Stimulated activated CD8-positive, alpha-beta memory T cell treated with anti-CD3 and anti-CD28 coated beads, Interleukin-4, amount 100 ng/mL, for 1 hour (primary cell): ENCODE results near the gene TIRAP.
"Not testable (repeated sequence)": the region's sequence is repeated elsewhere in the genome, so short reads cannot be mapped to it uniquely, and the experiment has no call there.

Source experiments
- DNase-seq, 2 donors: peaks; one replicate each; pipeline ENCODE4 v3.0.0-alpha.2; 2020; ENCODE audit warnings: low read depth in 2 of 2, low spot score in 1 of 2

TIRAP gene

DNA sequence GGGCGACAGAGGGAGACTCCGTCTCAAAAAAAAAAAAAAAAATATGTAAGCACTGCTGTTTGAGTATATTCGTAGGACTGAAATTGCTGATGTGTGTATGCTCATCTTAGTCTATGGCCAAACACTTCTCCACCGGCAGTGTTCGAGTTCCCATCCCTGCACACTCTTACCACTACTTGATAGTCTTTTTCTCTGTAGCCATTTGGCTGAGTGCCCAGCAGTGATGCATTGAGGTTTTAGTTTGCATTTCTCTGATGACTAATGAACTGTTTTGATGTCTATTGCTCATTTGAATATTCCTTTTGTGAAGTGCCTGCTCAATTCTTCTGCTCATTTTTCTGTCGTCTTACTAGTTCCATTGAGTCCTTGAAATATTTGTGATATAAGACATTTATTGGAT is 1.9 kb downstream of the TIRAP start:
- DNase-seq, result peak; percentile 59 to 76

DNA sequence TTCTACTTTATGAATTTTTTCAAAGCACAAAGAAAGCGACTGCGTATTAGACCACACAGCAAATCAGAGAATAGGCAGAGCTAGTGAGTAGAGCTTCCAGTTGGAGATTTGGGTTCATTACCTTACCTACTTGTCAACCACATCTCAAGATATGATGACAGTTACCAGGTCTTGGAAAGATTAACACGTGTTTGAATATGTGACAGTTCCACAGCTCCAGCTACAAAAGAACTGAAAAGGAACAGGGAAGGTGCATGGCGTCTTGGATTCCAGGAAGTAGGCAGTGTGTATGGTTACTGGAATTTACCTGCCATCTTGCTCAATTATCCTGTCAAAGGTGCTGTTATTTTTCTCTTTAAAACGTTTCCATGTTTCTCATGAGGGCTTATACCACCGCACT is 5.3 kb downstream of the TIRAP start:
- no peak for DNase-seq

DNA sequence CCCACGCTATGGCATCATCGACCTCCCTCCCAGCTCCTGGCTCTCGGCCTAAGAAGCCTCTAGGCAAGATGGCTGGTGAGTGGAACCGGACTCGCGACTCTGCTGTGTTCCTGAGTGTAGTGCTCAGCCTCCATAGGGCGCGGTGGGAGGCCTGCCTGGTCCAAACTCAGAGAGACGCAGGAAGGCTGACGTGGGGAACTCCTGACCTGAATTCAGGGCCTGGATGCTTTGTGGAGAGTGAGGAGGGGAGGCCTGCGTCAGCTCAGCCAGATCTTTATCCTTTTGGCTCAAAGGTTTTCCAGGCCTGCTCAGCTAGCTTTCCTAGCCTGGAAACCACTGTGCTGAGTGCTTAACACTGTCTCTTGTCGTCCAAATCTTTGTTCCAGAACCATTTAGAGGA is 8.0 kb downstream of the TIRAP start:
- no peak for DNase-seq

DNA sequence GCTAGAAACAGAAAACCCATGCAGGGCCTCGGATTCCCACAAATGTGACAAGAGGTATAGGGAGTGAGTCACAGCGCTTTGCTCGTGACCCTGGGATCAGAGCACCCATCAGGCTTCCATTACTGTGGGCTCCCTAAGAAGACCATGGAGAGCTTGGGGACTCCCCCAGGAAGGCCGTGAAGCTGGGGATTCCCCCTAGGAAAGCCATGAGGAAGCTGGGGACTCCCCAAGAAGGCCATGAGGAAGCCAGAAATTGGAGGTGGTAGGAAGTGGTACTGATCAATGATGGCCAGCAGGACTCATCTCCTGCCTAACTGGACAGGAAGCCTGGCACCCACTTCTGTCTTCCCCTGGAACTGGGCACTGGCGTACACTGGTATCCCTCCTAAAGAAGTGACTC is 10.8 kb downstream of the TIRAP start:
- DNase-seq, result no peak

DNA sequence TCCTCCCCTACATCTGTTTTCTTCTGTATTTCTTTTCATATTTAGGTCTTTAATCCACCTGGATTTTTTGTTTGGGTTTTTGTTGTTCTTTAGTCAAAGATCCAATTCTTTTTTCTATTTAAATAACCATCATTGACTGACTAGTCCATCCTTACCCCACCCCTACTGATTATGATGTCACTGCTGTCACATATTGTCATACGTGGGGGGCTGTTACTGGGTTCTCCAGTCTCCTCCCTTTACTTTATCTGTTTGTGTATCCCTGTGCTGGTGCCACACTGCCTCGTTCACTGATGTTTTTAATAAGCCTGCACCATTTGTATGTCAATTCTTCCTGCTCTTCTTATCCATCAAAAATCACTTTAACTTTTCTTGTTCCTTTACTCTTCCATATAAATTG is 14.1 kb downstream of the TIRAP start:
- no peak for DNase-seq

DNA sequence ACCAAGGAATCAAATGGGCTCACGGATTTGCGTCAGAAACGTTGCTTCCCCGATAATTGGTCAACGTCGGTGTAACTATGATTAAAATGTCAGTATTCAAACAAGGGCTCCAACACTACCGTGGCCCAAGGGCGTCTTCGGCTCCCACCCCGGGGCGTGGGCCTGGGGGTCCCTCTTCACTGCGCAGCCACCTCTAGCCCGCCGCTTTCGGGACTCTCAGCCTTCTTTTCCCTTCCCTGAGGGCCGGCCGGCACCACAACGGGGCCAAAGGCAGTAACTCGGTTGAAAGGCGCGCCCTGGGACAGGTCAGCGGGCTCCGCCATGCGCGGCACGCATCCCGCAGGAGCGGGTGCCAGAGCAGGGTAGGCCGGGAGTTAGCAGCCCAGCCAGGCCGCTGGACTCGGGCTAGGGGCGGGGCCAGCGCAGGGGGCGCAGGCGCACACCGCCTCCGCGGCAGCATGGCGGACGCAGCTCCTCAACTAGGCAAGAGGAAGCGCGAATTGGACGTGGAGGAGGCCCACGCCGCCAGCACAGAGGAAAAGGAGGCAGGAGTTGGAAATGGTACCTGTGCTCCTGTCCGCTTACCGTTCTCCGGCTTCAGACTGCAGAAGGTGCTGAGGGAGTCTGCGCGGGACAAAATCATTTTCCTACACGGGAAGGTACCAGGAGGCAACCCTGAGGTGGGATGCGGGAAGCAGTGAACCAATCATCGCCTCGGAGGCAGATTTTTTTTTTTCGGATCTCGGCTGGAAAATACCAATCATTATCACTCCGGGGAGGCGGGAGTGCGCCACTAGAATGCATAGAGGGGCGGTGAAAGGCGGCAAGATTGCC is 20.9 kb downstream of the TIRAP start, which contains the start of gene DCPS:
DCPS (plus strand) TSS at position 438 of the 834 bp plus-strand sequence; CDS start at position 459, 21 bp downstream.
- DNase-seq, result peak; percentile 68

DNA sequence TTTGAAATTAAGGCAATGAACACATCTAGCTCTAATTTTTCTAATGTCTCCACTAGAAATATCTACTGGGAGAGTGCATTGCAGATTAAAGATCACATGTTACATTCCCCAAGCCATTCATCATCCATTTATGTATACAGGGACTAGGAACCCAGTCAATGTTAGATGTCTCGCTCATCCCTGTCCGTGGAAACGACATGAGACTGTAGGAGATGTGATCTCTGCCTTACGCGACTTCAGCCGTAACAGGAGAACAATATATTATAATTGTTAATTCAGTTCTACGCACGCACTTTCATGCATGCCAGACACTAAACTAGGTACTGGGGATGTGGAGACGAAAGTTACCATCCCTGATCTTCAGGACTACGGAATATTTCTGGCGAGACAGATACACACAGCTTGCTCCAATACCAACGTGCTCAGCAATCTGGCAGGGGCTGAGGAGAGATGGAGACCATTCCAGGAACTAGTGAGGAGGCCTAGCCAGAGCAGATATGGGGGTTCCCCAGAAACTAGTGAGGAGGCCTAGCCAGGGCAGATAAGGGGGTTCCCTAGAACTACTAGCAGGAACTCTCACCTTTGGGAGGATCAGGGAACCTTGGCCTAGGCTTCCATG is 21.7 kb downstream of the TIRAP start:
- no peak for DNase-seq

DNA sequence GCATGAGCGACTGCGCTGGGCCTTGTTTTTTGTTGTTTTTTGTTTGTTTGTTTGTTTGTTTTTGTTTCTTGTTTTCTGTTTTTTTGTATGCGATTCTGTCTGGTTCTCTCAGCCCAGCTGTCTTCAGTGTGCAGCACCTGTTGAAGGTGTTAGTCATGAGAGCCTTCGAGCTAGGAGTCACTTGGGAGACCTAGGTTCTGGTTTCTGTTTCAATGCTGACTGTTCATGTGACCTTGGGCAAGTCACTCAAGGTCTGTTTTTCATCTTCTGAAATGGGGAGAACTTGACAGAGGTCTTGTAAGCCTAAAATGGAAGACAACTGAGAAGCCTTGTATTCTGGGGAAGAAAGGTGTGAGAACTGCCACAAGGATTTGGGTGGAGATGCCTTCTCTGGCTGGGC is 22.8 kb downstream of the TIRAP start:
- no peak for DNase-seq

DNA sequence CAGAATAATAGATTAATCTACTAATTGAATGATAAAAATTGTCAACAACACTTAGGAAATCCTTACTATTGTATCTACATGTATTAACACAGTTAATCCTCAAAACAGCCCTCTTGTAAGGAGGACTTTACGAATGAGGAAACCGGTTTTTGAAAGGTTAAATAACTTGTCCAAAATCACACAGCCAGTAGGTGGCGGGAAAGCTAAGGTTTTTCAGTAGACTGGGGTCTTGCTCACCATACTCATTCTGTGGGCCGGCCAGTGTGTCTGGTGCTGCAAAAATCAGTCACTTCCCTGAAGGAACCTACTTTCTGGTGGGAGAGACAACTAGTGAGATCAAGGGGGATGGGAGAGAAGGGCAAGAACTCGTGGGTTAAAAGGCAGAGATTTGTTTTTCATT is 24.8 kb downstream of the TIRAP start:
- DNase-seq, result no peak

DNA sequence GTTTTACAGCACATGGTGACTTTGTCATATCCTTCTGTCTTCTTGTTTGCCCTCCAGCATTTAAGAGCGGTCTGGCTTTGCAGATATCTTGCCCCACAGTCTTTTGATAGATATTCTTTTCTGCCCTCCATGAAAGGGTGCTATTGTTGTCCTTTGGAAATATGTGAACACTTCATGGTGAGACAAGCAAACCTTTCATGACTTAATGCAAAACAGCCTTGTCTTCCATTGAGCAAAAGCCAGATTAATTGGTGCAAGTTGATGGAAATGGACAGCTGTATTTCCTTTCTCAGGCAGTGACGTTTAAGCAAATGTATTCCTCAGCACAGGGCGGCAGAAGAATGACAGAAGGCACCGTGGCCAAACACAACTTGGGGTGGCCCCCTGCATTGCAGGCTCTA is 25.4 kb downstream of the TIRAP start:
- no peak for DNase-seq

DNA sequence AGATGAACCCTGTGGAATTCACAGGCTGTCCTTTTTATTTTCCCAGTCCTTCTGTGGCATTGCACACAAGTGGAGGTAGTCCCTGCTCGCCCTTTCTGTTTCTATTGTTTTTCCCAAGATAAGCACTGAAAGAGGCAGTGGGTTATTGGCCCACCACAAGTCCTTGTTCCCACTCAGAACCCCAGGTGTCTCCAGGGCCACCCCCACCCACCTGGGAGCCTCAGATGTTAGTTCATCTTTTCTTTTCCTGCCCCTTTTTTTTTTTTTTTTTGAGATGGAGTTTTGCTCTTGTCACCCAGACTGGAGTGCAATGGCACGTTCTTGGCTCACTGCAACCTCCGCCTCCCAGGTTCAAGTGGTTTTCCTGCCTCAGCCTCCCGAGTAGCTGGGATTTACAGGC is 25.9 kb downstream of the TIRAP start:
- not testable (repeated sequence) for DNase-seq

DNA sequence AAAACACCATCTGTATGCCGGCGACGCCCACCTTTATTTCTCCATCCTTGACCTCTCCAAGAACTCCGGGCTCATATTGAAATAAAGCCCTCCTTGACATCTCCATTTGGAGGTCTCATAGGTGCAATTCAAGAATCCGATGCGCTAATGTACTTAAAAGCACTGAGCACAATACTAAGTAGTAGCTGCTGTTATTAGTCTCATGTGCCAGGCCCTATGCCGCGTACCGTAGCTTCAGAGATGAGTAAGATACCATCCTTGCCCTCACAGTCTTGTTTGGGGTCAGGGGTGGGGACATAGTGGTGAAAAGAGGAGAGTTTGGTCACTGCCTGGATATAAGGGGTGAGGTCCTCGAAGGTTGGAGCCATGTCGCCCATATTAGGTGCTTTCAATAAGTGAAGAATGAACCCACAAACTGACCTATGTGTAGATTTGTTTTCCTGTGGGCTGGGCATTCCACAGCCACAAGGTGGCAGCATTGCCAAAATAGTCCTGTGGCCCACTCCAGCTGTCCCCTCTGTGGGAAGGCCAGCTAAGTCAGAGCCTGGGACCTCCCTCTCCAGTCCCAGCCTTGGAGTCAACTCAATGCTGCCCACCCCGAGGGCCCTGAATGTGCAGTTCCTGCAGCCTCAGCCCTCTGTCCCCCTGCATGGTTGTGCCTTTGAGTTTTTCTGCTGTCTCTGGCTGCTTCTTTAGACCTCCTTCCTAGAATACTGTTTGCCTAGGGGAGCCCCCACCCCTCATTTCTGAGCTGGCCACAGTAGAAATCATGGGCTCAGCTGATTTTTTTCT is 27.5 kb downstream of the TIRAP start:
- DNase-seq, result peak in 1 of 2 donors; percentile 41

DNA sequence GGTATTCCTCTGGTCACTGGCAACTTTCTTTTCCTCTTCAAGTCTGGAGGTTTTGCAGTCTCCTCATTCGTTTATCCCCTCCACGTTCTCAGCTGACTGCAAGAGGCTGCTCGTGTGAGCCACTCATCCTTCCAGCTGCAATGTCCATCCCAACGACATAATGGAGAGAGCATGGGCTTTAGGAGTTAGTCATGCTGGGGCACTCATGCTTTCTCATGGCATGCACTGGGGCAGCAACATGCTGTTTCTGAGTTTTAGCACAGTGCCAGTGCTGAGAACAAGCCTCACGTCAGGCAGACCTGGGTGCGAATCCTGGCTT is 28.1 kb downstream of the TIRAP start:
- no peak for DNase-seq

DNA sequence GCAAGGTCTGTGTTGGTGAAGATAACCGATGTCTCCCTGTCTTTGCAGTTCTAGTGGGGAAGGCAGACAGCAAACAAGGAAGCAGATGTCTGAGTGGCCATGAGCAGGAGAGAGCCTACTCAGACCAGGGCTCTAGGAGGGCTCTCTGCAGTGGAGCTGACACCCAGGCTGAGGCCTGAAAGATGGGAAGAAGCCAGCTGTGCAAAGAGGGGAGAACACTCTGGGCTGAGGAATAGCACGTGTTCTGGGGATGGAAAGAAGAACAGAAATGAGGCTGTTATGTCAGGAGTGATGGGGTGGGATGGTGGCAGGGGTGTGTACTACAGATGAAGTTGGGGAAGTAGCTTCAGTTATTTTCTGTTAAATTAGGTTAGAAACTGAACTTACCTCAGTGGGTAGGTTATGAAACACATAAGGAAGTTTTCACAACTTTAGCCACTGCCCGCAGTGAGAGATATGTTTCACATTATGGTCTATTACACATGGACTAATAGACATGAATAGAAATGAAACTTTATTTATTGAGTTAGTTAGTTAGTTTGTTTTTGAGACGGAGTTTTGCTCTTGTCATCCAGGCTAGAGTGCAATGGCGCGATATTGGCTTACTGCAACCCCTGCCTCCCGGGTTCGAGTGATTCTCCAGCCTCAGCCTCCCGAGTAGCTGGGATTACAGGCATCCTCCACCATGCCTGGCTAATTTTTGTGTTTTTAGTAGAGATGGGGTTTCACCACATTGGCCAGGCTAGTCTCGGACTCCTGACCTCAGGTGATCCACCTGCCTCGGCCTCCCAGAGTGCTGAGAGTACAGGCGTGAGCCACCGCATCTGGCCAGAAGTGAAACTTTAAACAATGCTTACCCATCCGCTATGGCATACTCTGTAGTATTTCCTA is 28.8 kb downstream of the TIRAP start:
- no peak for DNase-seq

DNA sequence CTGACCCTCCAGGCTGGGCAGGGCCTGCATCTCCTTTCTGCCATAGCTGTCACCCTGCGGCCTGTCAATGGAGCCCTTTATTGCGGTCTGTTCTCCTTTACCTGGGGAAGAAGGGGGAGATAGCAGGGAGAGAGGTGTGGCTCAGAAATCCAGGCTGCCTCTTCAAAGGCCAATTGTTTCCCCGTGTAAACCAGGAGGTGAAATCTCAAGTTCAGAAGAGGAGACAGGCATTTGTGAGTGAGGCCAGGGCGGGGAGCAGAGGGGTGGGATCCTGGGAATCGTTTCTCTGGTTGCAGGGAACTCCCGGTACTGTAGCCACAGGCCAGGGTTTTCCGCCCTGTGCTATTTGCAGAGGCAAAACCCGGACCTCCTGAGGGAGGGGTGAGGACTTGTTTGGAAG is 30.1 kb downstream of the TIRAP start:
- DNase-seq, result no peak

DNA sequence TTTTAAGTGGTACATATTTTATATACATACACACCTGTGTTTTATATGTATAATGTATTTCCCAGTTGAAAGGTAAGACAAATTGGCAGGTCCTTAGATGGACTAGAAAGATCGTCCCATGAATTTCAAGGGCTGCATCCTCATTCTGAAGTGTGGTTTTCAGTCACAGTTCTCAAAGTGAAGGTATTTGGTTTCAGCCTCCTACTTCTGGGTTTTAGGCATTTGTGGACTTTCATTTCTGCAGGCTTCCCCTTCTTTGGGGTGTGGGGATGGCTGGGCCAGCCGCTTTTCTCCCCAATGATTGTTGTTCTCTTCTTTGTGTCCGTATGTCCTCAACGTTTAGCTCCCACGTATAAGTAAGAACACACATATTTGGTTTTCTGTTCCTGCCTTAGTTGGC is 30.9 kb downstream of the TIRAP start:
- DNase-seq, result no peak

DNA sequence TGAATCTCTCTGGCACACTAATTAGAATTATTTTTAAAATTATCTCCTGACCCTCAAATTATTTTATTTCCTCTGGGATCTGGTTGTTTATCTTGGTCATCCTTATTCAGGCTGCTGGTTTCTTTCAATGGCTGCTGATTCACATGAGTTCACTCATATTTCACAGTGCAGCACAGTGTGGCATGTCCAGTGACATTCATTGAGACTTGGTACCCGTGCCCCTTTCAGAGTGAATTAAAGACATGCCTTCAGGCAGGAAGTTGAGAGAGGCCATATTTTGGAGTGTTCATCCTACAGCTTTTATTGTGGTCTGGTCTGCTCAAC is 34.5 kb downstream of the TIRAP start:
- DNase-seq, result no peak

DNA sequence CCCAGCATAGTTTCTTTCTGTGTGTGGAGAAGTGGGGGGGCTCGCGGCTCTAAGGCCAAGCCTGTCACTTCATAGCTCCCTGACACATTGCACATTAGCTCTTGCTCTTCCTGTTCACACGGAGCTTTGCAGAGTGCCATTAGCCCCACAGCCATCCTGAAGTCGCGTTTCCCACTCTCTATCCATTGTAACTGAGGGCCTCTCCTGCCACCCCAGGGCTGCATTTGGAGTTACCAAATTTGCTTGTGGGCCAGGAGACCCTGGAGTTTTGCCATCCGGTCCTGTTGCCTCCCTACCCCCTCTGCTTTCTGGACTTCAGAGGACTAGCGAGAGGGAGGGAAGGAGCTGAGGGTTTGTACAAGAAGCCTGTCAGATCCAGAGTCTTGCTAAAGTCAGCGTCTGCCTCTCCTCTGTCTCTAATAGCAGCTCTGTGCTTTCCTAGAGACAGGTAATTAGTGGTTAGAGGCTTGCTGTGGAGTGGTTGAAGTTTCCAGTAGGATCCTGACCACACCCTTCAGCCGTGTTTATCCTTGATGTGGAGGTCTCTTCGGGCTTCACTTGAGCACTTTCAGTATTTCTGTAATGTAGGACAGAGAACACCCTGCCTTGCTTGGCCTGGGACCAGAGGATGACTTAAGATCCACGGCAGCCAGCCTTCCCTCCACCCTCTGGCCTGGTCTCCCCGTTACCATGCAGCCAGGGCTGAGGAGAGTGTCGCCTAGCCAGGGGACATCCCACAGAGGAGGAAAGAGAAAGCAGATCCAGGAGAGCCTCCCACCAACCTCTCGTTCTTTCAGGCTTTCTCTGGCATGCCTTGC is 35.1 kb downstream of the TIRAP start:
- DNase-seq, result no peak

DNA sequence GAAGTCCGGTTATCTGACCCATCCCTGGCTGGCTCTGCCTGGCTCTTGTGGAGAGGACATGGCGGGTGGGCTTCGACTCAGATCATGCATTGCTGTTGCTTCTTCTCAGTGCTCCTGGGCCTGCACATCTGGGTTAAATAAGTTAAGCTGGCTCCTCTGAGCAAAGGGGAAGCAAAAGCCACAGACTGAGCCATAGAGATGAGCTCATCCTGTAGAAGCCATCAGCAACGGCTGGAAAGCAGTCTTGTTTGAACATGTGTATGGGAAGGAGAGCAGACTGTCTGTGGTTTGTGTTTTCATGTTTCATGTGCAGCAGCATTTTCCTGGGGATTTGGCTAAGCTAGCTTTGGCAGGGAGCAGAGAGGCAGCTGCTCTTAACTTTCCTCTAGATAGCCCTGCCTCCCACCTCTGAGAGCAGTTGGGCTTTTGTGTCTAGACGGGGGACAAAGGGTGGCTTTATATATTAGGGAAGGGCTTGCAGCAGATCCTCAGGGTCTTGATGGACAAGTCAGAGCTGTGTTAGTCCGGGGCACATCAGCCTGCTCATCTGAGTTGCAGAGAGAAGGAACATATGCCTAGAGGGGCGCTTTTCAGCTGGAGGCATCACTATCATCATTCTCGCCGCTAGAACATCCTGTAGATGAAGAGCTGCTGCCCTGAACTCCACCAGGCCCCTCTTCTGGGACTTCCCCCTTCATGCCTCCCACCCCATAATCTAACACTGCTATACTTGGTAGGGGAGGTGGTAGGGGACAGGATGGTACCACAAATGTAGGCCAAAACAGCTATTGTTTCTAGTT is 35.9 kb downstream of the TIRAP start:
- no peak for DNase-seq

DNA sequence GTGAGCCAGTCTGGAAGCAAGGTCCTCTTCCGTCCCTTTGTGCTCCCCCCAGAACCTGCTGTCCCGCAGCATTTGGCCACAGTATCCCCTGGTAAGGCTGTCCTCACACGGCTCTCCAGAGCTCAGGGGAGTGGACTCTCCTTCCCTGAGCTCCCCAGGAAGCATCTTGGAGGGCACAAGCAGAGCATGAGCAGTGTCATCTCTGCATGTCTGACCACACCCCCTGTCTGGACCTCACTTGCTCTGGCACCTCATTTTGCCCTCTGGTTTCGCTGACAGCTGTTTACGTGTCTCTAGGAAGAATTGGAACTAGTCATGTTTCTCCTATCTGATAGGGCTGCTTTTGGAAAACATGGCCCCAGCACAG is 36.5 kb downstream of the TIRAP start:
- DNase-seq, result no peak
